Midbrain (tissue), 1 donor: ENCODE results near the gene PDX1.
"Not testable (repeated sequence)": the region's sequence is repeated elsewhere in the genome, so short reads cannot be mapped to it uniquely, and the experiment has no call there.

ENCODE experiments used
- DNase-seq: peaks from one replicate; lab custom pipeline; 2025; lab: John Stamatoyannopoulos, UW

PDX1 gene

GRCh38 chr13:27956576-27957300, 36.9 kb downstream of the PDX1 start:
- no peak for DNase-seq

GRCh38 chr13:27959976-27960361, 40.2 kb downstream of the PDX1 start:
- no peak for DNase-seq

GRCh38 chr13:27960362-27961226, 40.8 kb downstream of the PDX1 start:
- no peak for DNase-seq

- no peak for DNase-seq
Observed at GRCh38 chr13:27961227-27962085, 41.7 kb downstream of the PDX1 start.

- no peak for DNase-seq
Observed at GRCh38 chr13:27962128-27962841, 42.5 kb downstream of the PDX1 start.

GRCh38 chr13:27962982-27963381, 43.2 kb downstream of the PDX1 start:
- no peak for DNase-seq

- no peak for DNase-seq
Observed at GRCh38 chr13:27963491-27963890, 43.7 kb downstream of the PDX1 start.

- not testable (repeated sequence) for DNase-seq
Observed at GRCh38 chr13:27964206-27964605, 44.4 kb downstream of the PDX1 start.

- DNase-seq, result no peak
Observed at GRCh38 chr13:27964741-27965323, 45.0 kb downstream of the PDX1 start.

GRCh38 chr13:27965343-27965739, 45.5 kb downstream of the PDX1 start:
- DNase-seq, result no peak

GRCh38 chr13:27965740-27966640, 46.2 kb downstream of the PDX1 start:
- DNase-seq, result no peak

GRCh38 chr13:27966641-27967202, 46.9 kb downstream of the PDX1 start:
- DNase-seq, result no peak

GRCh38 chr13:27967203-27967735, 47.5 kb downstream of the PDX1 start:
- no peak for DNase-seq

- no peak for DNase-seq
Observed at GRCh38 chr13:27967736-27968315, 48.0 kb downstream of the PDX1 start.

- DNase-seq, result no peak
Observed at GRCh38 chr13:27968316-27969081, 48.7 kb downstream of the PDX1 start.

GRCh38 chr13:27969082-27969865, 49.5 kb downstream of the PDX1 start, which contains the start of gene CDX2:
CDX2 (minus strand) TSS chr13:27969315; CDS start chr13:27969006, 309 bp downstream.
- DNase-seq, result no peak

GRCh38 chr13:27969866-27970229, 50.0 kb downstream of the PDX1 start:
- no peak for DNase-seq
